Muscle layer of duodenum (tissue), 2 donors: ENCODE data around the gene MOG.

Source experiments
- H3K27ac ChIP-seq: one replicate; pipeline ENCODE4 v1.7.0; 2013; ENCODE audit warnings: mild to moderate bottlenecking, low read length
- H3K27me3 ChIP-seq: one replicate; pipeline ENCODE4 v1.7.0; 2013; ENCODE audit warnings: low read depth, mild to moderate bottlenecking, control low read depth, low read length
- H3K36me3 ChIP-seq, 2 donors: one replicate each; pipeline ENCODE4 v1.7.0; 2013; ENCODE audit warnings: low read length in 2 of 2, control low read depth in 1 of 2, mild to moderate bottlenecking in 1 of 2; ENCODE audit not compliant: insufficient read depth in 2 of 2, control insufficient read depth in 1 of 2
- H3K4me1 ChIP-seq, 2 donors: one replicate each; pipeline ENCODE4 v1.7.0; 2013; ENCODE audit warnings: low read length in 2 of 2, mild to moderate bottlenecking in 2 of 2, control low read depth in 1 of 2, moderate library complexity in 1 of 2; ENCODE audit not compliant: insufficient read depth in 2 of 2, control insufficient read depth in 1 of 2
- H3K4me3 ChIP-seq, 2 donors: one replicate each; pipeline ENCODE4 v1.7.0; 2013; ENCODE audit warnings: low read length in 2 of 2, low read depth in 1 of 2, mild to moderate bottlenecking in 1 of 2
- H3K9me3 ChIP-seq, 2 donors: one replicate each; pipeline ENCODE4 v1.7.0; 2013; ENCODE audit warnings: low read length in 2 of 2, control low read depth in 1 of 2, mild to moderate bottlenecking in 1 of 2; ENCODE audit not compliant: control insufficient read depth in 1 of 2
- donor health status: healthy.

The MOG gene

DNA sequence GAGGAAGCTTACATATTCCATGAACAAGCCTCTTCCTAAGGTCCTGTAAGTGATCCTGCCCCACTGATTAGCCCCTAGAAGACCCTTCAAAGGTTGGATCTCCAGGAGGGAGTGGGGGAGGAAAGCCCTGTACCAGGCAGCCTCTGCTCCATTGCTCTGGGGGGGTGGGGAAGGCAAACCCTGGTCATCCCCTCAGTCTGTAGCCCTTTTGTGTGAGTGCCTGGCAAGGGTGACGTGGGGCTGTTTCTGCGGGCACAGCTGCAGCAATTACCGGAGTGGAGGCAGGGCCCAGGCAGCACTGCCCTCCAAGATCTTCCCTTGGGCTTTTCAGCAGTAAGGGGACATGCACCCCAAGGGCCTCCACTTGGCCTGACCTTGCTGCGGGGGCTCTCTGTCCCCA is at the start of gene MOG:
Gene MOG, plus strand, starts transcription at position 295 of the 400 bp plus-strand sequence. CDS start 118 bp downstream, outside the sequence.
- Histone ChIP-seq H3K9me3 (no peaks in the 10 kb centered on the region), H3K4me3 (no peak within 1 kb of the TSS), H3K27ac (no peak within 1 kb of the TSS), H3K36me3 (no peaks in the 10 kb centered on the region), H3K4me1 (no peaks in the 10 kb centered on the region), H3K27me3 (no peaks in the 10 kb centered on the region)

DNA sequence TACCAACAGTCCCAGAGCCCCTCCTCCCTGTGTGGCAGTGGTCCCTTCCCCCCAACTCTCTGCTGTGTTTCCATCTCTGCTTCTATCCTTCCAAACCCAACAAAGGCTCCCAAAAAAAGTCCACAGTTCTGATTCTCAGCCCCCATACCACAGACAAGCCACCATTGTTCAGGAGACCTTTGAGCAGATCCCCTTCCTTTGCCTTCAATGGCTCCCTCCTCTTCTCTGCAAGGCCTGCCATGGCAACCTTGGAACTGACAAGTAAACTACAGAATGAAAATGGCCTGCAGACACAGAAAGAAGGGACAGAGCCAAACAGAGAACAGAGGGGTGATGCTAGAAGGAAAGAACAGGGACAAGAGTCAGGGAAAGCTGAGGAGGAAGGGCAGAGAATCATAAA is 48.8 kb upstream of the MOG start:
- H3K27me3 ChIP-seq = no peaks in the 10 kb centered on the region
- H3K36me3 ChIP-seq = peaks cover 45 to 89% of the 10 kb centered on the region in 2 donors
- H3K27ac ChIP-seq = no peak overlapping the region
- H3K4me3 ChIP-seq = no peak overlapping the region
- H3K9me3 ChIP-seq = no peaks in the 10 kb centered on the region
- H3K4me1 ChIP-seq = no peaks in the 10 kb centered on the region

DNA sequence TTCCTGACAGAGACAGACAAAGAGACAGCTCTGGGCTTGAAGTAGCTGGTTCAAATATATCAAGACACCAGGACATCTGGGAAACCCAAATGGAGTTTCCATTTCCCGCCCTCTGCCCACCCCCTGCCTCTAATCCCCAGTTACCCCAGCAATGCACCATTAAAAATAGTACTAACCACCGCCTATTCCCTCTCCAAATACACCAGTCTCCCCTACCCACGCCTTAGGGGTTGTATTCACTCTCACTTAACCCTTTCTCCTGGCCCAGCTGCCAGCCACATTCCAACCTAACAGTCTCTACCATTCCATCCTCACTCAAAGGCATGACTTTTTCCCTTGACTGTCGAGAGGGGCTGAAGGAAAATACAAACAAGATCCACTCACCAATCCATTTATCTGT is 46.4 kb upstream of the MOG start:
- no peak overlapping the region for H3K4me3 ChIP-seq
- peaks cover 48 to 85% of the 10 kb centered on the region in 2 donors for H3K36me3 ChIP-seq
- no peak overlapping the region for H3K27ac ChIP-seq
- no peaks in the 10 kb centered on the region for H3K27me3 ChIP-seq
- no peaks in the 10 kb centered on the region for H3K4me1 ChIP-seq
- H3K9me3 ChIP-seq = no peaks in the 10 kb centered on the region

DNA sequence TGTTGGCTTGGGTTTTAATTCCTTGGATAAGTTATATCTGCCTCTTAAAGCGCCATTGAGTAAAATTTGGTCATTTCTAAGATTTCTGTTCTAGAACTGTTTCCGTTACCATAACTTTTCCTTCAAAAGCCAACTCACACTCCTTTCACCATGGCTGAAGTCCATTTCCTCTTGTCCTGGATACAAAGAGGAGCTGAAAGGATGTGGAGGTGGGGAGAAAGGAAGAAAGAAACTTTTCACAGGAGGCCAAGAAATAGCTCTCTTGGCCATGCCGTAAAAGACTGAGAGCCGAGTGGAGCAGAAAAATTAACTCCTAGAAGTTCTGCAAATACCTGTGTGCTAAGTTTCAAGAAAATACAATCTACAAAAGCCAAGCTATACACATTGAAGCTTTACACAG is 45.5 kb upstream of the MOG start:
- Histone ChIP-seq H3K4me3 (no peak overlapping the region), H3K36me3 (peaks cover 39 to 76% of the 10 kb centered on the region in 2 donors)

DNA sequence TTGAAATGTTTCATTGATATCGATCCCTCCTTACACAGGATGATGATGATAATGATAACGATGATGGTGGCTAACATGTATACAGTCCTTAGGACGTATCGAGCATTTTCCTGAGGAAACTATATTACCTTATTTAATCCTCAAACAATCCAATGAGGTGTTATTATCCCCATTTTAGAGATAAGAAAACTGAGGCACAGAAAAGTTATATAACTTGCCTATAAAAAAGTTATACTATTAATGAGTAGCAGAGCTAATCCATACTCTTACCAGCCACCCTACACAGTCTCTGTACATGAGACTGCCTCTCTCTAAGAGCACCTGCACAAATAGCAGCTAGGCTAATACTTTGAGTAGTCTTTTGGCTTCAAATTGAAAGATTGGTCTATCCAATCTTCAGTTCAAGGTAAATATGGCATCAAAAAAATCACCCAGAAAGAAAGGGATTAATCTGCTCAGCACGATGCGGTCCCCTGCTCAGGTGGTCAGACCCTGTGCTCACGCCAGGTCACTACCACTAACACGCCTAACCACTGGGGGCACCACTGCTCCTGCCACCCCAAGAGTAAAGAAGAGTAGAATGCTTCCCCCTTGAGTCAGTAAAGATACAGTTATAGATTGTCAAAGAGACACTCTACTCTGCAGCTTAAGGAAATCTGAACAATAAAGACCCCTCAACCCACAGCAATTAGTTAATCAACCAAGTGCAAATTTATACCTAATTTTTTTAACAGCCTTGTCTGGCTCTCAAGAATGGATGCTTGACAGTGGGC is 38.9 kb upstream of the MOG start:
- Histone ChIP-seq H3K36me3 (peaks cover 22 to 68% of the 10 kb centered on the region in 2 donors), H3K4me1 (no peaks in the 10 kb centered on the region), H3K4me3 (no peak overlapping the region), H3K9me3 (no peaks in the 10 kb centered on the region), H3K27me3 (no peaks in the 10 kb centered on the region), H3K27ac (no peak overlapping the region)

More for the DNA sequence above, 45.5 kb upstream of the MOG start:
- Histone ChIP-seq H3K9me3 (no peaks in the 10 kb centered on the region), H3K27me3 (no peaks in the 10 kb centered on the region), H3K4me1 (no peaks in the 10 kb centered on the region), H3K27ac (no peak overlapping the region)

DNA sequence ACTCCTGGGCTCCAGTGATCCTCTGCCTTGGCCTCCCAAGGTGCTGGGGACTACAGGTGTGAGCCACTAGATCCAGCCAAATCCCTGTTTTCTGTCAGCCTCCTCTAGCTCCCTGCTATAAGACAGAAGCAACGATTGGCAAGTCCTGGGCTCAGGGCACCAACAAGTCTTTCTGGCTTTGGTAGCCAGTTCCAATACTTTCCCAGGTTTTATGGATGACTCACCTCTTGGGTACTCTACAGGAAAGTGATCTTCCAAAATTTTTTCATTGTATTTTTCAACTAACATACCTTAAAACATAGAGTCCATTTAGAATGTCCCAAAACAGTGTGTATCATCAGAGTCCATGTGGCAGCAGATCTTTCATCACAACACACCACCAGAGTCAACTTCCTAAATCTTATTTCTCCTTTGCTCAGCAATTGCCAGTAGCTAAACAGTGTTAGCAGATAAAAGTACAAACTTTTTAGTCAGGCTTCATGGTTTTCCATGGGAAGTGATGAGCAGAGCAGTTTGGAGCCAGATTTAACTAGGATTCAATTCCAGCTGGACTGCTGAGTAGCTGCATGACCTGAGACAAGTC is 37.2 kb upstream of the MOG start:
- Histone ChIP-seq H3K9me3 (no peaks in the 10 kb centered on the region), H3K27ac (no peak overlapping the region), H3K27me3 (no peaks in the 10 kb centered on the region), H3K4me3 (no peak overlapping the region), H3K36me3 (peaks cover 9 to 66% of the 10 kb centered on the region in 2 donors), H3K4me1 (no peaks in the 10 kb centered on the region)

DNA sequence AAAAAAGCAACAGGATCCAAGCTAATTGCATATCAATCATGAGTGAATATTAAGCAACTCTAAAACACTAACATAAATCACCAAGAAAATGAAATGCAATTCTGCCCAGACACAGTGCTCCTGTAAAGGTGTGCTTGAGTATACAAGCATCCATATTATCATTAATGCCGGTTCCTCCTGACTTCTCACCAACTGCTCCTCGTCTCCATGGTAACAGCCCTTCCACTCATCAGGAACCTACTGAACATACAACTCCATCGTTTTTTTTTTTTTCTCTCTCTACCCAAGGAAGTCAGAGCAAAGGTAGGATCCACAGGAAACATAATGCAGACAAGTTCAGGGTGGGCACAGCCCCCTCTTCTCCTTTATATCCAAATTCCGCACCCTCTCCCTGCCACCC is 36.3 kb upstream of the MOG start:
- no peak overlapping the region for H3K27ac ChIP-seq
- no peaks in the 10 kb centered on the region for H3K4me1 ChIP-seq
- no peaks in the 10 kb centered on the region for H3K27me3 ChIP-seq
- no peak overlapping the region for H3K4me3 ChIP-seq
- no peaks in the 10 kb centered on the region for H3K9me3 ChIP-seq
- H3K36me3 ChIP-seq = peaks cover 8 to 62% of the 10 kb centered on the region in 2 donors

DNA sequence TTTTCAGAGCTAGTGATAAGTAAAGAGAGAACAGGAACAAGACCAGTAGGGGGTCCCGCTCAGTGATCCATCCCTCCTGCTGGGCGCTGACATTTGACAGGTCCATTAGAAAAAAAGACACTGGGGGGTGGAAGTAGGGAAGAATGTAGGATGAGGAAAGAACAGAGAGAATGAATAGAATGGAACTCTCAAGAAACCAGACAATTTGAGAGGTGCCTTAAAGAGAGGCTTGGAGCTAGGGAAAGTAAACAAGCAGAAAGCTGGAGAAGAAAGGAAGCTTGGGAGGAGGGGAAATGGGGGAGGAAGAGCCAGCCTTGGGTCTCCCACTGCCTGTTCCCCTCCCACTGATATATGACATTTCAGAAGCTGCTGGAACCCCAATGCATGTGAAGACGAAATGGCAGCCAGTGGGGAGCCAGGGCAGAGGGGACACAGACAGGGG is 32.4 kb upstream of the MOG start:
- H3K36me3 ChIP-seq = peaks cover 5 to 48% of the 10 kb centered on the region in 2 donors
- H3K4me1 ChIP-seq = peaks cover 0 to 10% of the 10 kb centered on the region in 2 donors
- no peaks in the 10 kb centered on the region for H3K27me3 ChIP-seq
- no peaks in the 10 kb centered on the region for H3K9me3 ChIP-seq
- no peak overlapping the region for H3K27ac ChIP-seq
- H3K4me3 ChIP-seq = no peak overlapping the region

DNA sequence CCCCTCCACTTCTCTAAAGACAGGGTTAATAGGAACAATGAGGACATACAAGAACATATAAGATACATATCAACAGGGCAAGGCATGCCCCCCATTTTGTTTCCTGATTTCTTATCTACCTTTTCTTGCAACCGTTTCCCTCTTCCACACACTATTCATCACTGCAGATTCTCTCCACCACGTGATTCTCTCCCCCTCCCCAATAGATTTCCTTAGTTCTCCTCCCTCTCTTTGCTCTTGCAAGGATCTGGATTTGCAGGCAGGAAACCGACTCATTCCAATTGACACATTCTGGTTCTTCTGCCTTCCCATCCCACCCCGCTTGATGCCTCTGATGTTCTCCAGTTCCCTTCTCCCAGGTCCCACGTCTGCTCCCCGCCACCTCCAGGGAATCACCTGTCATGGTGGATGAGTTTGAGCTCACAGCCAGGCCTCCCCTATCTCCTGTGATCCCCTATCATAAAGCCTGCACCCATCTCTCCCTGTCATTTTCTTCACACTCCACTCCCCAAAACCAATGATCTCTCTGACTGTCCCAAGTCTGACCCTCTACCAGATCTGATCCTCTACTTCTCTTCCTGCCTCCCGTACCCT is 31.5 kb upstream of the MOG start:
- Histone ChIP-seq H3K36me3 (peaks cover 5 to 39% of the 10 kb centered on the region in 2 donors), H3K27me3 (no peaks in the 10 kb centered on the region), H3K4me1 (peaks cover 0 to 12% of the 10 kb centered on the region in 2 donors), H3K4me3 (no peak overlapping the region), H3K27ac (no peak overlapping the region), H3K9me3 (no peaks in the 10 kb centered on the region)

DNA sequence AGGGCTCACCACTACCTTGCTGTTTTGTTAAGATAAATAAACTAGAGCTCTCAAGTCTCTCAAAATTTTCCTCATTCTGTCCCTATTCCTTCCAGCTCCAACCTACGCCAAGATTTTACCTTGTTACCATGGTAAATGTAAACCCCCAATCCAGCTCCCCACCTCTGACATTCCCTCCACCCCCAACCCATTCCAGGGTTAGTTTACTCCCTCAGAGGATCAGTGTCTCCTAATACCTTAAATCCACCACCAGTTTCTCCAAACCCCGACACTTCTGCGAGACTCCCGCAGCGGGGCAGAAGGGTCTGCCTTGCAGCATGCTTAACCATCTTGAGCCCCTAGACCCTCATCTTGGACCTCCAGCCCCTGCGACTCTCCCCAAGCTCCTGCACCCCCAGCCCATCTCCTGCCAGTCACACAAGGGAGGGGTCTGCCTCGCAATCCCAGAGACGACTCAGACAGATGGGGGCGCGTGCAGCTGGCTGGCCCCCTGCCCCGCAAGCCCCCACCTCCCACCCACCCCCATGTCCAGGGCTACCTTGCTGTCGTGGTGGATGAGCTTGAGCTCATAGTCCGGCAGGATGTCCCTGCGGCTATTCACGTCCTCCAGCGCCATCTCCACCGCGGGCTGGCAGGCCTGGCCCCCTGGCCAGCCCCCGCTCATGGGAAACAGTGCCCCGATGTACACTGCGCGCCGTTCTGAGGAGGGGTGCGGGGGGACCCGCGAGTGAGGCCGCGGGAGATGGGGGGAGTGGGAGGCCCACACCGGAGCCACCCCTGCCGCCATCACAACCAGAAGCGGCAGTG is 29.7 kb upstream of the MOG start:
- H3K27me3 ChIP-seq = no peaks in the 10 kb centered on the region
- peaks cover 0 to 22% of the 10 kb centered on the region in 2 donors for H3K36me3 ChIP-seq
- peaks cover 5 to 29% of the 10 kb centered on the region in 2 donors for H3K4me1 ChIP-seq
- no peak overlapping the region for H3K27ac ChIP-seq
- peak overlapping the region in 1 of 2 donors; percentile 76 for H3K4me3 ChIP-seq
- no peaks in the 10 kb centered on the region for H3K9me3 ChIP-seq
